Spleen (tissue), 11 donors: ENCODE measurements around the gene ARMS2. TPM values are rescaled to one million over a fixed set of nuclear protein-coding genes. Genes with fewer than 3 reads are reported as not detected.

Source experiments
- DNase-seq: peaks from one replicate; pipeline ENCODE4 v3.0.0-alpha.2; 2020
- H3K27ac ChIP-seq, 8 donors: fragments of 200-600 bp; sonication (generic) in 7 of 8; 1 replicate in 4 of 8; 2 replicates in 4 of 8; pipeline versions ENCODE4 v1.5.0 to v1.8.0; 2016 to 2021; ENCODE audit warnings: inconsistent platforms in 4 of 8, mild to moderate bottlenecking in 4 of 8, moderate library complexity in 1 of 8
- H3K27me3 ChIP-seq, 7 donors: fragments of 200-600 bp; sonication (generic) in 6 of 7; replicated peaks in 1 of 7; 1 replicate in 4 of 7; 2 replicates in 3 of 7; pipeline versions ENCODE4 v1.5.0 to v1.8.0; 2016 to 2021; ENCODE audit warnings: inconsistent platforms in 3 of 7, mild to moderate bottlenecking in 1 of 7
- H3K36me3 ChIP-seq, 6 donors: fragments of 200-600 bp; sonication (generic) in 5 of 6; 1 replicate in 4 of 6; 2 replicates in 2 of 6; pipeline versions ENCODE4 v1.5.0 to v1.8.0; 2016 to 2021; ENCODE audit warnings: inconsistent platforms in 2 of 6
- H3K4me1 ChIP-seq, 6 donors: fragments of 200-600 bp; sonication (generic) in 5 of 6; 1 replicate in 3 of 6; 2 replicates in 3 of 6; pipeline versions ENCODE4 v1.5.0 to v1.8.0; 2016 to 2021; ENCODE audit warnings: inconsistent platforms in 3 of 6
- H3K4me3 ChIP-seq, 8 donors: fragments of 200-600 bp; sonication (generic) in 7 of 8; 1 replicate in 4 of 8; 2 replicates in 4 of 8; pipeline versions ENCODE4 v1.5.0 to v1.8.0; 2016 to 2021; ENCODE audit warnings: inconsistent platforms in 4 of 8, mild to moderate bottlenecking in 4 of 8, moderate library complexity in 2 of 8
- H3K9me3 ChIP-seq, 8 donors: fragments of 200-600 bp; sonication (generic) in 7 of 8; 1 replicate in 4 of 8; 2 replicates in 4 of 8; pipeline versions ENCODE4 v1.5.0 to v1.8.0; 2016 to 2021; ENCODE audit warnings: inconsistent platforms in 4 of 8
- POLR2A ChIP-seq, 3 donors: fragments of 450-650 bp; IDR thresholded peaks; one replicate each; pipeline ENCODE4 v1.5.1; 2017; ENCODE audit warnings: antibody characterized with exemption in 3 of 3, mild to moderate bottlenecking in 1 of 3
- POLR2AphosphoS5 ChIP-seq, 3 donors: sonication (generic); formaldehyde crosslinking; IDR thresholded peaks; one replicate each; pipeline ENCODE4 v1.5.1; 2017; ENCODE audit warnings: antibody characterized with exemption in 3 of 3
- WGBS, 5 donors: extraction: QIAGEN DNeasy Blood & Tissue Kit in 3 of 5; methylation state at CpG; one replicate each; pipeline versions ENCODE4 v1.1.5 to v1.1.7; 2013 to 2018; 5-methylcytosine and 5-hydroxymethylcytosine counted together
- intact Hi-C: fragments of 100-400 bp; cut with DNase I; formaldehyde crosslinking; loops from one replicate; pipeline ENCODE4 v1.15.0; 2023; ENCODE audit warnings: low total_unique reads
- polyA plus RNA-seq, 3 donors: library from polyadenylated mRNA; stranded (reverse); fragments of 200-250 nt; gene quantifications; one replicate each; pipeline ENCODE4 v1.2.1, GENCODE V29; 2013
- total RNA-seq, 7 donors: library from RNA; depleted of rRNA in 3 of 7; stranded (reverse); fragments of >200 nt in 3 of 7; fragmentation: NEBNext Ultra II Directional in 4 of 7; extraction: Animal tissue kit (Norgen Biotek cat#: 25700) in 4 of 7; gene quantifications; one replicate each; pipeline versions ENCODE4 v1.1.0 to v1.2.1, GENCODE V29; 2016 to 2021
- TF ChIP-seq, protein P1 (sequence below), 11 experiments: fragments of 200-600 bp in 7 of 11; fragments of 450-650 bp in 4 of 11; sonication (generic) in 4 of 11; IDR thresholded peaks in 8 of 11; conservative IDR thresholded peaks in 3 of 11; 1 replicate in 7 of 11; 2 replicates in 4 of 11; pipeline versions ENCODE4 v1.4.0 to v1.8.0; 2016 to 2021; ENCODE audit warnings: antibody characterized with exemption in 11 of 11, inconsistent platforms in 4 of 11, mild to moderate bottlenecking in 1 of 11
- donor health status: healthy with polysubstance abuse.
- donor health status: DM: no; HTN: no; CAD: no; lungs with moderate emphysema.
- donor health status: DM: no; HTN: no; CAD: no.
- donor health status: Bipolar disorder and iron deficiency.
- donor health status: healthy.
- donor health status: DM: no; HTN: no; CAD: no.
- donor health status: DM: yes; HTN: yes; CAD: no.

The ARMS2 gene
- total and polyA plus RNA-seq, 10 donors: not detected

DNA sequence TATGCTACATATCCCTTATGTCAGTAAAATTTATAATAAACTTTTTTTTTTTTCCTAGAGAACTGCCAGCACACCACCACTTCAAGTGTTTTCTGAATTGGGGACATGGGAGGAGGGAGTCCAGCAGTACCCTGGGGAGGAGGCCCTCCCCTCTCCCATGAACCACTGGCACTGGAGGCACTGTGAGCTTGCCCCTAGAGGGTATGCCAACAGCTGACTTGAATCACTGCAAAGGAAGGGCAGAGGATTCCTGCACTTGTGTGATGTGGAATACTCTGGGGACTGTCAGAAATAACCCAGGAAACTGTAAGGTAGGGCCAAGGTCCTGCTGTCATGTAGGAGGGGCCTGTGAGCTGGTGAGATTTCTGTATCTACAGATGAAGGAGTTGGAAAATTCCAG is 8.5 kb upstream of the ARMS2 start:
- Histone ChIP-seq H3K27me3 (peaks cover 0 to 27% (median 3%) of the 10 kb centered on the region in 7 donors), H3K4me3 (no peak overlapping the region), H3K36me3 (no peaks in the 10 kb centered on the region), H3K27ac (no peak overlapping the region), H3K9me3 (no peaks in the 10 kb centered on the region), H3K4me1 (peaks cover 0 to 8% (median 3%) of the 10 kb centered on the region in 6 donors)
- TF ChIP-seq POLR2AphosphoS5 (IDR thresholded peaks at IDR 0.05) (no peak), POLR2A (IDR thresholded peaks at IDR 0.05) (no peak)
- TF ChIP-seq, protein P1, sequence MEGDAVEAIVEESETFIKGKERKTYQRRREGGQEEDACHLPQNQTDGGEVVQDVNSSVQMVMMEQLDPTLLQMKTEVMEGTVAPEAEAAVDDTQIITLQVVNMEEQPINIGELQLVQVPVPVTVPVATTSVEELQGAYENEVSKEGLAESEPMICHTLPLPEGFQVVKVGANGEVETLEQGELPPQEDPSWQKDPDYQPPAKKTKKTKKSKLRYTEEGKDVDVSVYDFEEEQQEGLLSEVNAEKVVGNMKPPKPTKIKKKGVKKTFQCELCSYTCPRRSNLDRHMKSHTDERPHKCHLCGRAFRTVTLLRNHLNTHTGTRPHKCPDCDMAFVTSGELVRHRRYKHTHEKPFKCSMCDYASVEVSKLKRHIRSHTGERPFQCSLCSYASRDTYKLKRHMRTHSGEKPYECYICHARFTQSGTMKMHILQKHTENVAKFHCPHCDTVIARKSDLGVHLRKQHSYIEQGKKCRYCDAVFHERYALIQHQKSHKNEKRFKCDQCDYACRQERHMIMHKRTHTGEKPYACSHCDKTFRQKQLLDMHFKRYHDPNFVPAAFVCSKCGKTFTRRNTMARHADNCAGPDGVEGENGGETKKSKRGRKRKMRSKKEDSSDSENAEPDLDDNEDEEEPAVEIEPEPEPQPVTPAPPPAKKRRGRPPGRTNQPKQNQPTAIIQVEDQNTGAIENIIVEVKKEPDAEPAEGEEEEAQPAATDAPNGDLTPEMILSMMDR (IDR thresholded peaks at IDR 0.05 in 8 of 11, conservative IDR thresholded peaks at IDR 0.05 in 3 of 11): no peak
- DNase-seq: no peak
- intact Hi-C loops: loop anchor here (10.0 kb wide), 1 partner anchor 119 kb away; the partner anchor contains the start of gene DMBT1

DNA sequence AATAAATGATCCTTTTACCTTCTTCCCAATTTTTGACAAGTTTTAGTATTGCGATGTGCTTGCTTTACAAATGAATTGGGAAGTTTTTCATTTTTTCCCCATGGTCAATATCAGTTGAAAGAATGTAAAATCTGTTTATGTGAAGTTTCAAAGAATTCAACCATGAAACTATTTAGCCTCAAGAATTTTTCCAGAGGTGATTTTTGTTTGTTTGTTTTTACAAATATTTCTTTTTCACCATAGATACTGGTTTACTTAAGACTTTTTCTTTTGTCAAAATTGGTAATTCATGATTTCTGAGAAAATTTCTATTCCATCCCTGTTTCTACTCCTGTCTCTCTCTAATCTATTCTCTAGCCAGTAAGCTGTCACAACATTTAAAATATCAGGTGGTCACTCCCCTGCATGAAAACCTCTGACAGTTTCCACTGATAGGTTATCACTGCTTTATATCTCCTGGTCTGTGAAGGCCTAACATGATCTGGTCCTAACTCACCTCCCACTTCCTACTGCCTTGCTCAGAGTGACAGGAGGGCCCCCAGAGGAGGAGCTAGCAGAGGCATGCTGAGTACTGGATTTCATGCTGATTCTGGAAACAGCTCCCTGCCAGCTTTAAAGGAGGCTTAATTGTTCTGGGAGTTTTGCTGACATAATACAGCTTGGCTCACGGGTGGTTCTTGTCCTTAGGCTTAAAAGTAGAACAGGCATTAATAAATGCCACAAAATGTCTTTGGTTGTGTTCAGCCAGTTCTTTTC is 7.6 kb upstream of the ARMS2 start:
- 78 to 83% (median 80%) methylated on average over 2 of the region's 2 CpGs for WGBS, 5 donors

DNA sequence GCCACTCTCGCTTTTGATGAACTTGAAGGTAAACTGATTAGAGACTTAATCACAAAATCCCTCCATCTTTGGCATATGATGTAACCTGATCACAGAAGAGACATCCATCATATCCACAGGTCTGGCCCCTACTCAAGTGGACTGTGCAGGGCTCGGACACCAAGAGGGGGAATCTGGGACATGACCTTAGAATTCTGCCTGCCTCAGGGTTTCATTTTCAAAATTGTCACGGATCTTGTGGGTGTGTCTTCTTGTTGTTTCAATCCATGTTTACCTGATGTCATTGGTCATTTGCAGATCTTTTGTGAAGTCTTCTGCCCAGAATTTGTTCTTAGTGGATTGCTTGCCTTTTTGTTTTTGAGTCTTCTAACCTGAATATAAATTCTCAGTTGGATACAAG is 5.9 kb upstream of the ARMS2 start:
- no peaks in the 10 kb centered on the region for H3K36me3 ChIP-seq
- WGBS, 5 donors: 80 to 91% (median 83%) methylated on average over 3 of the region's 3 CpGs
- DNase-seq: no peak
- intact Hi-C loops: loop anchor here (10.0 kb wide), 1 partner anchor 116 kb away; the partner anchor contains the start of gene DMBT1
- H3K4me3 ChIP-seq: no peak overlapping the region
- H3K4me1 ChIP-seq: peaks cover 0 to 8% (median 3%) of the 10 kb centered on the region in 6 donors
- H3K27ac ChIP-seq: no peak overlapping the region
- TF ChIP-seq, protein P1 (IDR thresholded peaks at IDR 0.05 in 8 of 11, conservative IDR thresholded peaks at IDR 0.05 in 3 of 11): no peak
- TF ChIP-seq POLR2AphosphoS5 (IDR thresholded peaks at IDR 0.05): no peak
- TF ChIP-seq POLR2A (IDR thresholded peaks at IDR 0.05): no peak
- H3K9me3 ChIP-seq: no peaks in the 10 kb centered on the region
- H3K27me3 ChIP-seq: peaks cover 0 to 54% (median 6%) of the 10 kb centered on the region in 7 donors

More for the DNA sequence above, 7.6 kb upstream of the ARMS2 start:
- peaks cover 0 to 8% (median 3%) of the 10 kb centered on the region in 6 donors for H3K4me1 ChIP-seq
- no peaks in the 10 kb centered on the region for H3K9me3 ChIP-seq
- intact Hi-C loops: loop anchor here (10.0 kb wide), 1 partner anchor 118 kb away; the partner anchor contains the start of gene DMBT1
- peaks cover 0 to 36% (median 3%) of the 10 kb centered on the region in 7 donors for H3K27me3 ChIP-seq
- TF ChIP-seq POLR2A (IDR thresholded peaks at IDR 0.05) (no peak), POLR2AphosphoS5 (IDR thresholded peaks at IDR 0.05) (no peak)
- TF ChIP-seq, protein P1 (IDR thresholded peaks at IDR 0.05 in 8 of 11, conservative IDR thresholded peaks at IDR 0.05 in 3 of 11): no peak
- no peak for DNase-seq
- H3K27ac ChIP-seq: no peak overlapping the region
- no peak overlapping the region for H3K4me3 ChIP-seq
- no peaks in the 10 kb centered on the region for H3K36me3 ChIP-seq

DNA sequence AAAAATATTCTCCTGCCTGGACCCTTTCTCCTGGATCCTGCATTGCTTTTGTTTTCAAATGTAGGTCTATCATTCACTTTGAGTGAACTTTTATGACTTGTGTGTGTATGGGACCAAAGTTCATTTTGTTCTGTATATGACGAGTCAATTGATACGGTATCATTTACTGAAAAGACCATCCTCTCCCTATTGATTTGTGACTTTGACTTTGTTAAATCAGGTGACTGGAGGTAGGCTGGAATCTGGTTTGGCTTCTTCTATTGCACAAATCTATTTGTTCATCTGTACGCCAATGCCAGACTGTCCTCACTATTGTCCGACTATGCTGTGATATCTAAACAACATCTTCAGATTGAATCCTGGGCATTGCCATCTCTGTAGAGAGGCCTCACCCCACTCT is 5.3 kb upstream of the ARMS2 start:
- Histone ChIP-seq H3K36me3 (no peaks in the 10 kb centered on the region), H3K9me3 (no peaks in the 10 kb centered on the region), H3K27ac (no peak overlapping the region), H3K27me3 (peaks cover 0 to 58% (median 6%) of the 10 kb centered on the region in 7 donors), H3K4me3 (no peak overlapping the region), H3K4me1 (peaks cover 0 to 8% (median 3%) of the 10 kb centered on the region in 6 donors)
- TF ChIP-seq POLR2AphosphoS5 (IDR thresholded peaks at IDR 0.05): no peak
- TF ChIP-seq POLR2A (IDR thresholded peaks at IDR 0.05): no peak
- TF ChIP-seq, protein P1 (IDR thresholded peaks at IDR 0.05 in 8 of 11, conservative IDR thresholded peaks at IDR 0.05 in 3 of 11): no peak
- 87 to 97% (median 94%) methylated on average over 4 of the region's 4 CpGs for WGBS, 5 donors
- DNase-seq: no peak
- intact Hi-C loops: loop anchor here (10.0 kb wide), 1 partner anchor 116 kb away; the partner anchor contains the start of gene DMBT1
